G401.6 (cell line): ENCODE measurements around the gene GYPC.

Experiments used
- FAIRE-seq: peaks from 2 replicates; lab custom pipeline; 2012; peaks lifted over from hg19 to GRCh38; lab: Jason Lieb, UNC

Gene GYPC

DNA sequence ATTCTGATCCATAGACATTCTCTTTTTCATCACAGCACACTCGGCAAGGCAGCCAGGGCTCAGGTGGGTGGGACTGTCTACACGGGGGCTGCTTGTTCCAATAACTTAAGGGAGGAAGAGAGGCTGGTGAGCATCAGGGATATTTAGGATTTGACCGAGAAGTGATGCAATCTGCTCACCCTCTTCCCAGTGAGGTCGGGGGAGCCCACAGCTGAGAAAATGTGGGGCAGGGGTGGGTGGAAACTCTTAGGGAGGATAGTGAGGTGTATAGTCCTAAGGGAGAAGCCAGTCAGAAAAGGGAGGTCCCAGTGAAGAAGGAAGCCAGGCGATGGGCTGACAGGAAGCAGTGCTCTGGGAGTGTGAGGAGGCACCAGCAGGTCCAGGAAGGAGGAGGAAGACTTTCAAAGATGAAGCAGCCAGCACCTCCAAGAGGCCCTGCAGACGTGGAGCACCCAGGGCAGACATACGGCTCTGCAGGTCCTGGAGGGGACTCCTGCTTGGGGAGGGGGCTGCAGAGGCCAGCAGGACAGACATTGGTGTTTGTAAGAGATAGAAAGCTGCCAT, 76.8 kb downstream of the GYPC start:
- no peak for FAIRE-seq

GRCh38 chr2:126733795-126734194, 77.8 kb downstream of the GYPC start:
- FAIRE-seq = no peak

DNA sequence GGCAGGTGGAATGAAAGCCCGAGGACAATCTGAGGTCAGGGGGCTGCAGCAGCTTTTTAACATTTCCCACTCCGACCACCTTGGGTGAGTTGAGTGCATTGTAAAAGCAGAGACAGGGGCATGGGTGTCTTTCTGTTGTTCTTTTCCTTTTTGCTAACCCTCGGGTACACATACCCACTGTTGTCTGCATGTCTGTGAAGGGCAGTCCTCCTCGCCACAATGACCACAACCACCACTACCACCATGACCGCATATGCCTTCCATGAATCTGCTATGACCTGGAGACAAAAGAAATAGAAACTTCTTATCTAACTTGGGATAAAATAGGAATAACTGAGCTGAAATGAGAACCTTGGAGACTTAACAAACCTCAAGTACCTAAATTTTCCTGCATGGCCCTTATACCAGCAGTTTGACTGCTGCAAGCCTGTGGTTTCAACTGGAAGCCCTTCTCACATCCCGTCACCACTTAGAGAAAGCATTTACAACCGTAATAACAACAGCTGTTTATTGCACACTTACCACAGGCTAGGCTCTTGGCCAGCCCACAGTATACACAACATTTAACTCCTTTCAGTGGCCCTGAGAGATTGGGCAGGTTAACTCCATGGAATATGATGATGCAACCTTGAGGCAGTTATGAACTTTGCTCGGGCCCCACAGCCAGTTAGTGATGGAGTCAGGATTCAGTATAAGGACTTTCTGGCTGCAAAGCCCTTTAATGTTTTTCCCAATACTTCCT, 80.3 kb downstream of the GYPC start:
- no peak for FAIRE-seq

- no peak for FAIRE-seq
Observed at GRCh38 chr2:126739141-126739540, 83.2 kb downstream of the GYPC start.

GRCh38 chr2:126744640-126745039, 88.7 kb downstream of the GYPC start:
- FAIRE-seq = no peak
